CD14-positive monocyte (primary cell): ENCODE results near the gene CACYBP. TPM values are rescaled to one million over a fixed set of nuclear protein-coding genes. Genes with fewer than 3 reads are reported as not detected.

ENCODE experiments used
- DNase-seq, 3 donors: peaks; one replicate each; pipeline ENCODE4 v3.0.0-alpha.2; 2011 to 2022
- H2AFZ ChIP-seq: 2 replicates; pipeline ENCODE4 v1.6.0; 2012; ENCODE audit warnings: mild to moderate bottlenecking, low read depth, low read length, inconsistent platforms; ENCODE audit not compliant: insufficient read depth, poor library complexity, severe bottlenecking
- H3K27ac ChIP-seq, 2 donors: 1 replicate in 1 of 2; 2 replicates in 1 of 2; pipeline ENCODE4 v1.5.1; 2012 to 2013; ENCODE audit warnings: low read length in 2 of 2, control low read depth in 1 of 2, inconsistent platforms in 1 of 2, low read depth in 1 of 2, mild to moderate bottlenecking in 1 of 2
- H3K27me3 ChIP-seq, 2 donors: one replicate each; pipeline versions ENCODE4 v1.6.0 to v1.6.1; 2011 to 2013; ENCODE audit warnings: low read length in 2 of 2; ENCODE audit not compliant: control insufficient read depth in 2 of 2, insufficient read depth in 2 of 2
- H3K36me3 ChIP-seq, 2 donors: replicated peaks in 1 of 2; 1 replicate in 1 of 2; 2 replicates in 1 of 2; pipeline versions ENCODE4 v1.5.1 to v1.6.1; 2012 to 2013; ENCODE audit warnings: low read length in 2 of 2, control low read depth in 1 of 2, inconsistent platforms in 1 of 2, mild to moderate bottlenecking in 1 of 2; ENCODE audit not compliant: insufficient read depth in 2 of 2, control insufficient read depth in 1 of 2
- H3K4me1 ChIP-seq, 2 donors: 1 replicate in 1 of 2; 2 replicates in 1 of 2; pipeline versions ENCODE4 v1.5.1 to v1.6.1; 2012 to 2013; ENCODE audit warnings: low read length in 2 of 2, control low read depth in 1 of 2, inconsistent platforms in 1 of 2, mild to moderate bottlenecking in 1 of 2, moderate library complexity in 1 of 2; ENCODE audit not compliant: insufficient read depth in 2 of 2, control insufficient read depth in 1 of 2
- H3K4me2 ChIP-seq: replicated peaks from 2 replicates; pipeline ENCODE3; 2012; ENCODE audit warnings: low read length, moderate library complexity, mild to moderate bottlenecking; ENCODE audit not compliant: poor library complexity, severe bottlenecking; ENCODE audit errors: extremely low read depth
- H3K4me3 ChIP-seq, 3 experiments: fragments of 200-600 bp in 1 of 3; sonication (generic) in 1 of 3; replicated peaks in 1 of 3; 1 replicate in 2 of 3; 2 replicates in 1 of 3; pipeline ENCODE4 v1.5.1; 2011 to 2013; ENCODE audit warnings: low read length in 3 of 3, mild to moderate bottlenecking in 3 of 3, control low read depth in 2 of 3, low read depth in 2 of 3, inconsistent platforms in 1 of 3, moderate library complexity in 1 of 3
- H3K79me2 ChIP-seq: 2 replicates; pipeline ENCODE4 v1.6.0; 2012; ENCODE audit warnings: mild to moderate bottlenecking, control low read depth, inconsistent platforms, low read length, moderate library complexity; ENCODE audit not compliant: insufficient read depth
- H3K9ac ChIP-seq: 2 replicates; pipeline ENCODE4 v1.6.0; 2017; ENCODE audit warnings: low read length, mild to moderate bottlenecking; ENCODE audit not compliant: insufficient read depth, poor library complexity, severe bottlenecking
- H3K9me3 ChIP-seq, 2 donors: replicated peaks in 1 of 2; 1 replicate in 1 of 2; 2 replicates in 1 of 2; pipeline versions ENCODE4 v1.5.1 to v1.6.1; 2012 to 2013; ENCODE audit warnings: low read length in 2 of 2, control low read depth in 1 of 2; ENCODE audit not compliant: control insufficient read depth in 1 of 2, insufficient read depth in 1 of 2
- H4K20me1 ChIP-seq: 2 replicates; pipeline ENCODE4 v1.6.0; 2012; ENCODE audit warnings: mild to moderate bottlenecking, low read length, control low read depth, moderate library complexity; ENCODE audit not compliant: insufficient read depth
- H3K27ac Mint-ChIP-seq, 7 donors: one replicate each; pipeline ENCODE4 v1.8.0; 2020; ENCODE audit warnings: mild to moderate bottlenecking in 7 of 7, mixed read lengths in 7 of 7, moderate library complexity in 6 of 7, inconsistent platforms in 2 of 7
- H3K27me3 Mint-ChIP-seq, 3 donors: one replicate each; pipeline ENCODE4 v1.8.0; 2021 to 2022; ENCODE audit warnings: low read depth in 3 of 3, mild to moderate bottlenecking in 3 of 3, mixed read lengths in 3 of 3, moderate library complexity in 3 of 3, inconsistent platforms in 1 of 3
- H3K36me3 Mint-ChIP-seq, 2 donors: one replicate each; pipeline ENCODE4 v1.8.0; 2020; ENCODE audit warnings: mixed read lengths in 2 of 2, inconsistent platforms in 1 of 2, mild to moderate bottlenecking in 1 of 2
- H3K4me1 Mint-ChIP-seq: one replicate; pipeline ENCODE4 v1.8.0; 2020; ENCODE audit warnings: mild to moderate bottlenecking, mixed read lengths
- H3K4me3 Mint-ChIP-seq, 2 donors: one replicate each; pipeline ENCODE4 v1.8.0; 2020; ENCODE audit warnings: mild to moderate bottlenecking in 2 of 2, mixed read lengths in 2 of 2, moderate library complexity in 1 of 2
- H3K9me3 Mint-ChIP-seq, 7 donors: one replicate each; pipeline ENCODE4 v1.8.0; 2020 to 2022; ENCODE audit warnings: mixed read lengths in 7 of 7, mild to moderate bottlenecking in 6 of 7, moderate library complexity in 6 of 7, inconsistent platforms in 2 of 7
- CTCF ChIP-seq: fragments of 200-600 bp; IDR thresholded peaks from one replicate; pipeline ENCODE4 v1.8.0; 2022; ENCODE audit warnings: antibody characterized with exemption, mild to moderate bottlenecking
- WGBS: methylation state at CpG from one replicate; pipeline ENCODE4 v1.1.5; 2013; ENCODE audit warnings: missing lambda C conversion rate; ENCODE audit not compliant: insufficient coverage; 5-methylcytosine and 5-hydroxymethylcytosine counted together
- intact Hi-C, 2 donors: fragments of 100-400 bp; cut with micrococcal nuclease; formaldehyde crosslinking; loops; one replicate each; pipeline versions ENCODE4 v1.15.0 to v1.15.1; 2023
- polyA plus RNA-seq, 3 donors: library from polyadenylated mRNA; depleted of rRNA in 1 of 3; unstranded in 2 of 3; stranded (reverse) in 1 of 3; fragments of 300-500 nt in 2 of 3; fragments of >200 nt in 1 of 3; fragmentation: Illumina TruSeq in 2 of 3; gene quantifications; 1 replicate in 2 of 3; 2 replicates in 1 of 3; pipeline ENCODE4 v1.2.3, GENCODE V29; 2012 to 2021

Gene CACYBP
- polyA plus RNA-seq, 3 donors = 15.0 to 86.9 (median 74.8) TPM

DNA sequence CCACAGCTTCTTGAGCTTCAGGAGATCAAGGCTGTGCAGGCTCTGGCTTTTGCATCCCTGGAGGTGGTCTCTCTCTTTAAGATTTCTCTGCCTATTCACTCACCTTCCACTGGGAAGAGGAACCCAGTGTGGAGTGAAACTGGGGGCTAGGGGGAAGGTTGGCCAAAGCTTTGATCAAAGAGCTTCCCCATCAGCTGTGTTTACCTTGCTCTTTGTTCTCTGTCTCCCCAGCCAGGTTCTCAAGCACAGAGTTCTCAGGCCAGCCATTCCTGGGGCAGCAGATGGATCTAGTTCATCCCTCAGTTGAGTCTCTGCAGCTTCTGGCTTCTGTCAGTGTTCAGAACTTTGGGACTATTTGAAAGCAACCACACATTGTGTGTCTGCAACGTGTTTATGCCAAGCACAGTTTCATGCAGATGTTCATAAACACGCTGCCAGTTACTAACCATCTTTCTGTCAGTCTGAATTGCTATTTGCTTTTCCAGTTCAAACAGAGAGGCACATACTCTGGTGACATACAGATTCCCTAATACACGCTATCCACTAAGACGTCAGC is 40.7 kb downstream of the CACYBP start:
- Histone ChIP-seq H3K79me2 (no peaks in the 10 kb centered on the region), H3K4me3 (no peak overlapping the region), H3K27me3 (no peaks in the 10 kb centered on the region), H3K4me1 (no peaks in the 10 kb centered on the region), H2AFZ (no peak overlapping the region), H4K20me1 (no peaks in the 10 kb centered on the region), H3K9ac (no peak overlapping the region), H3K27ac (no peak overlapping the region), H3K4me2 (no peak overlapping the region), H3K9me3 (peaks cover 0 to 10% of the 10 kb centered on the region in 2 donors), H3K36me3 (no peaks in the 10 kb centered on the region)
- no peak overlapping the region for H3K4me3 Mint-ChIP-seq
- H3K36me3 Mint-ChIP-seq = no peaks in the 10 kb centered on the region
- intact Hi-C loops = no loop called here
- TF ChIP-seq CTCF = no peak
- WGBS = 95% methylated on average over 2 of the region's 4 CpGs
- peaks cover 14% of the 10 kb centered on the region for H3K4me1 Mint-ChIP-seq
- H3K27me3 Mint-ChIP-seq = no peaks in the 10 kb centered on the region
- peaks cover 5 to 12% (median 7%) of the 10 kb centered on the region in 7 donors for H3K9me3 Mint-ChIP-seq
- no peak for DNase-seq
- no peak overlapping the region for H3K27ac Mint-ChIP-seq

DNA sequence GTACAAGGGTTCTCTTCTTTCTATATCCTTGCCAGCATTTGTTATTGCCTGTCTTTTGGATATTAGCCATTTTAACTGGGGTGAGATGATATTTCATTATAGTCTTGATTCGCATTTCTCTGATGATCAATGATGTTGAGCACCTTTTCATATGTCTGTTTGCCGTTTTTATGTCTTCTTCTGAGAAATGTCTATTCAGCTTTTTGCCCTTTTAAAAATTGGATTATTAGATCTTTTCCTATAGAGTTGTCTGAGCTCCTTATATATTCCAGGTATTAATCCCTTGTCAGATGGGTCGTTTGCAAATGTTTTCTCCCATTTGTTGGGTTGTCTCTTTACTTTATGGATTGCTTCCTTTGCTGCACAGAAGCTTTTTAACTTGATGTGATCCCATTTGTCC is 42.9 kb downstream of the CACYBP start:
- intact Hi-C loops = no loop called here
- H3K79me2 ChIP-seq = no peaks in the 10 kb centered on the region
- H3K27me3 ChIP-seq = no peaks in the 10 kb centered on the region
- H3K27me3 Mint-ChIP-seq = peaks cover 0 to 3% (median 0%) of the 10 kb centered on the region in 3 donors
- H3K9me3 ChIP-seq = peaks cover 0 to 10% of the 10 kb centered on the region in 2 donors
- H3K27ac Mint-ChIP-seq = no peak overlapping the region
- H3K4me1 ChIP-seq = no peaks in the 10 kb centered on the region
- 17% methylated on average over 1 of the region's 3 CpGs for WGBS
- no peak for TF ChIP-seq CTCF
- no peak overlapping the region for H3K9ac ChIP-seq
- peaks cover 6 to 16% (median 13%) of the 10 kb centered on the region in 7 donors for H3K9me3 Mint-ChIP-seq
- H3K27ac ChIP-seq = no peak overlapping the region
- no peaks in the 10 kb centered on the region for H3K36me3 ChIP-seq
- peaks cover under 1% of the 10 kb centered on the region for H3K4me1 Mint-ChIP-seq
- H3K36me3 Mint-ChIP-seq = no peaks in the 10 kb centered on the region
- no peak for DNase-seq
- no peak overlapping the region for H3K4me3 ChIP-seq
- H2AFZ ChIP-seq = no peak overlapping the region
- no peak overlapping the region for H3K4me3 Mint-ChIP-seq
- no peaks in the 10 kb centered on the region for H4K20me1 ChIP-seq
- no peak overlapping the region for H3K4me2 ChIP-seq
